Measurements from ENCODE around the gene PRKACB.

GRCh38 chr1:84165601-84166000, 21.5 kb downstream of the PRKACB start:
- no peak for TF ChIP-seq CTCF (IDR thresholded peaks at IDR 0.05; ENCODE audit: insufficient read depth, low read depth, low read length)
- no peak for TF ChIP-seq EZH2 (IDR thresholded peaks at IDR 0.05; ENCODE audit: insufficient read depth, low read length)
